HG02885 (cell line): ENCODE measurements around the gene MSN.
"Not testable (repeated sequence)": the region's sequence is repeated elsewhere in the genome, so short reads cannot be mapped to it uniquely, and the experiment has no call there.

Experiments used
- ATAC-seq: cut with Tn5 transposase; IDR thresholded peaks from one replicate; pipeline ENCODE4 v1.9.1; 2021; ENCODE audit warnings: mild to moderate bottlenecking; ENCODE audit not compliant: unreplicated experiment, poor library complexity

Gene MSN

DNA sequence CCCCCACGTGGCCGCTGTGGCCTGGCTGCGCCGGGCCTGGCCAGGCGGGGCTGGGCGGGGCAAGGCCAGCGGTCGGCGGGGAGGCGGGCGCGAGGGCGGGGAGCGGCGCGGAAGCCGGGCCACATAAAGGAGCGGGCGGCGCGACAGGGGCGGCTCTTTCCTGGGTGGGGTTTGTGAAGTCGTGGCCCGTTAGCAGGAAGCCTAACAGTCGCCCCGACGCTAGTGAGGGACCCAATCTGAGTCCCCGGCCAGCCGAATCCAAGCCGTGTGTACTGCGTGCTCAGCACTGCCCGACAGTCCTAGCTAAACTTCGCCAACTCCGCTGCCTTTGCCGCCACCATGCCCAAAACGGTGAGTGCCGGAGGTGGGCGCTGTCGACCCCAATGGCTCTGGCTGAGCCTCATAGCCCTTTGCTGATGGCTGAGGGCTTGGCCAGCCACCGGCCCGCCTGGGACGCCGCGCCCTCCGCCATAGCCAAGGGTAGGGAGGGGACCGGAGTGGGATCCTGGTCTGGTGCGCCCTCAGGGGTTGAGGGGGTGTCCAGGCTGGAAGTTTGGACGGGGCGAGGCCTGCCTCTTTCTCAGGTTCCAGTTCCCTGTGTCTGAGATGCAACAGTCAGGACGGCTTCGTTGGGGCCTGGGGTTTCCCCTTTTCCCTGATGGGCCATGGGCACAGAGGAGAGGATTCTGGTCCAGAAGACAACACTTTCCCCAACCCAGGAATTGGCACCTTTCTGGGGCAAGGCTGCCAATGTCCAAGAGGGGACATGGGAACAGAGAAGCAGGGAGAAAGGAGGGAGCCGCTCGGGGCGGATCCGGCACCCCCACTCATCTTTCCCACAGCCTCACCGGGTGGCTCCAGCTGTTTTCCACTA, at the start of gene MSN:
MSN (plus strand) TSS at position 152 of the 874 bp plus-strand sequence; CDS start at position 340, 188 bp downstream.
- peak; percentile 82 for ATAC-seq

- not testable (repeated sequence) for ATAC-seq
Observed at GRCh38 chrX:65620096-65620705, 47.3 kb upstream of the MSN start.

DNA sequence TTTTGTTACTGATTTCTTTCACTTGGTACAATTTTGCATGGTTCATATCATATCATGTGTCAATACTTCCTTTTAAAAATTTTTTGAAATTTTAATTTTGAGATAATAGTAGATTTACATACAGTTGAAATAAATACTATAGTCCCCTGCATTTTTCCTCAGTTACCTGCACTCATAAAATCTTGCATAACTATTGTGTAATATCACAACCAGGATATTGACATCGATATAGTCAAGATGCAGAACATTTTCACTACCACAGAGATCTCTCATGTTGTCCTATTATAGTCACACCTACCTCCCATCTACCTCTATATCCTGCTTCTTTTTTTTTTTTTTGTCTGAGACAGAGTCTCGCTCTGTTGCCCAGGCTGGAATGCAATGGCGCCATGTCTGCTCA, 36.7 kb upstream of the MSN start:
- ATAC-seq, result no peak

DNA sequence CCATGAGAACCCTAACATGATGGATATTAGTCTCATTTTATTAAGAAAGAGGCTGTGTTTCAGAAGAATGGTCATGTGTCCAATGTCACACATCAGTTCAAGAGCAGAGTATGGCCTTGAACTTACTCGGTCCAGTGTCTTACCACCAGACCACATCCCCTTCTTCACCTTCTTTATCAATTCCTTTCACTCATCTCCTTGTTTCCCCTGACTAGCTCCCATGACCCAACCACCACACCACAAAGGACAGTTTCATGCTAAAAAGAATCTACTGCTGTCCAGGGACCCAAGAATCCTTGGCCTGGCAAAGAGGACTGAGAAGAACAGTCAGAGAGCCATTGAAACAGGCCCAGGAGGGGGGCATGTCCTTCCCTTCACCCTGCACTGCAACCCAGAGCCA, 33.6 kb upstream of the MSN start:
- ATAC-seq, result no peak

GRCh38 chrX:65634732-65635131, 32.7 kb upstream of the MSN start:
- no peak for ATAC-seq

DNA sequence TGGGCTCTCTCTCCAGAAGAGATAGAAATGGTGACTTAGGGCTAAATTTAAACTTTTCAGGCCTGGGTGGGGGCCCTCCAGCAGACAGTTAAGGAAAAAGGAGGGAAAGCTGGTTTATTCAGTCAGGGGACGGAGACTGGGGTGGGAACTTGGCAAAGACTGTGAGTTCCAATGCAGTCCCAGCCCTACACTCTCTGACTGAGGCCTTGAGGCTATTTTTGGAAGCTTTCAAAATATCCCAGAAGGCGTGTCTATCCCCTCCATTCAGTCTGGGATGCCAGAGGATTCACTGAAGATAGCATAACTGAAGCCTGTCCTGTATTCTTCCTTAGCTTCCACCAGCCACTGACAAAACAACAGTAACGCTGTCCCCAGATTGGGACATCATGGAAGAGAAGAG, 32.1 kb upstream of the MSN start:
- ATAC-seq, result no peak

GRCh38 chrX:65635822-65636221, 31.6 kb upstream of the MSN start:
- ATAC-seq, result no peak

GRCh38 chrX:65636261-65636660, 31.2 kb upstream of the MSN start:
- ATAC-seq, result not testable (repeated sequence)

GRCh38 chrX:65637335-65637734, 30.1 kb upstream of the MSN start:
- no peak for ATAC-seq

- no peak for ATAC-seq
Observed at GRCh38 chrX:65642914-65643491, 24.5 kb upstream of the MSN start.

DNA sequence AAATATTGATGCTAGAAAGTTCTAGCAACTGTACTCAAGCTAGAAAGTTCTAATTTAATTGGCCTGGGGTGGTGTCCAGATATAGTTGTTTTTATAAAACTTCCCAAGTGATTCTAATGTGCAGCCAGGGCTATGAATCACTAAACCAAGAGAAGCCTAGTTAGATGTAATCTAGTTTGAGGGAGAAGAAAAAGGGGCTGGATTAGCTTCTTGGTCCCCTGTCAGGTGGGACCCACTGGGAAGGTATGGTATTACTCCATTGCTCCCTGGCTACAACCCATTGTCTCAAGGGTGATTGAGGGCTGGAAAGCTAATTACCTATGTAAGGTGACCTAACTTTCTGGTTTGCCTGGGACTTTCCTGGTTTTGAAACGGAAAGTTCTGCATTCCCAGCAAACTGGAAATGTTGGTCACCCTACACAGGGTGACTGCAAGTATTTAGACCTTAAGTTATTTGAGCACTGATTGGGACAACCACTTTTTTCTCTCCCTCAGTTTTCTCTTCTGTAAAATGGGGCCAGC, 23.9 kb upstream of the MSN start:
- no peak for ATAC-seq

GRCh38 chrX:65644621-65645289, 22.7 kb upstream of the MSN start:
- ATAC-seq, result no peak

- ATAC-seq, result no peak
Observed at GRCh38 chrX:65647801-65648200, 19.7 kb upstream of the MSN start.

DNA sequence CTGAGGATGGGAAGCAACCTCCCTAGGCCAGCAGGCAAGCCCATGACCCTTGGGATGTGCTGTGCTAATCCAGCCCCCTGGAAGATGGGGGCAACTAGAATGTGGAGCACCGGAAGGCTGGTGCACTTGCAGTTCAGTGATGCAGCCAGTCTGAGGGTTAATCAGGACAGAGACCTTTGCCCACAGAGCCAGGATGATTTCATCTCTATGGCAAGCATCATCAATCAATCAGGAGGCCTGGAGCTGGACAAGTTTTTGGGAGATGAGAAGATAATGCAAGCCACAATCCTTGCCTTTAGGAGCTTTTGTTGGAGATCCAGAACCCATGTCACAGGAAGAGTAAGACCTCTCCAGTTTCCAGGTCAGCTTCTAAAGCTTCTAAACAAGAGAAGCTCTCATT, 15.4 kb upstream of the MSN start:
- no peak for ATAC-seq

- peak; percentile 18 for ATAC-seq
Observed at GRCh38 chrX:65657009-65657441, 10.4 kb upstream of the MSN start.

DNA sequence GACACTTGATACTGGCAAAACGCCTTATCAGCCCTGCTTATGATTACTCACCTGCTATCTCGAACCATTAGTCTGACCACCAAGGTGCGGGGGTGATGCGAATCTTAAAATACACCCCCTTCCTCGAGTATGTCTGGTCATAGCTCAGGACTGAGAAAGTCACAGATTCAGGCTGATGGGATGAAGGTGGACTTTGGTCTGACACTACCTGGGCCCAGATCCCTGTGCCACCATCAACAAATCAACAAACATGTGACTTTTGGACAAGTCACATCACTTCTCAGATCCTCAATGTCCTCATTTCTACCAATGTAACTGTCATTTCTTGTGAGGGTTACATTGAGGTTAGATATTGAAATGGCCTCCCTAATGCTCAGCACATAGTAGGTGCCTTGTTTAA, 9.8 kb upstream of the MSN start:
- no peak for ATAC-seq

GRCh38 chrX:65658229-65658628, 9.2 kb upstream of the MSN start:
- no peak for ATAC-seq

GRCh38 chrX:65667157-65667502, 324 bp upstream of the MSN start:
- ATAC-seq, result peak; percentile 22

DNA sequence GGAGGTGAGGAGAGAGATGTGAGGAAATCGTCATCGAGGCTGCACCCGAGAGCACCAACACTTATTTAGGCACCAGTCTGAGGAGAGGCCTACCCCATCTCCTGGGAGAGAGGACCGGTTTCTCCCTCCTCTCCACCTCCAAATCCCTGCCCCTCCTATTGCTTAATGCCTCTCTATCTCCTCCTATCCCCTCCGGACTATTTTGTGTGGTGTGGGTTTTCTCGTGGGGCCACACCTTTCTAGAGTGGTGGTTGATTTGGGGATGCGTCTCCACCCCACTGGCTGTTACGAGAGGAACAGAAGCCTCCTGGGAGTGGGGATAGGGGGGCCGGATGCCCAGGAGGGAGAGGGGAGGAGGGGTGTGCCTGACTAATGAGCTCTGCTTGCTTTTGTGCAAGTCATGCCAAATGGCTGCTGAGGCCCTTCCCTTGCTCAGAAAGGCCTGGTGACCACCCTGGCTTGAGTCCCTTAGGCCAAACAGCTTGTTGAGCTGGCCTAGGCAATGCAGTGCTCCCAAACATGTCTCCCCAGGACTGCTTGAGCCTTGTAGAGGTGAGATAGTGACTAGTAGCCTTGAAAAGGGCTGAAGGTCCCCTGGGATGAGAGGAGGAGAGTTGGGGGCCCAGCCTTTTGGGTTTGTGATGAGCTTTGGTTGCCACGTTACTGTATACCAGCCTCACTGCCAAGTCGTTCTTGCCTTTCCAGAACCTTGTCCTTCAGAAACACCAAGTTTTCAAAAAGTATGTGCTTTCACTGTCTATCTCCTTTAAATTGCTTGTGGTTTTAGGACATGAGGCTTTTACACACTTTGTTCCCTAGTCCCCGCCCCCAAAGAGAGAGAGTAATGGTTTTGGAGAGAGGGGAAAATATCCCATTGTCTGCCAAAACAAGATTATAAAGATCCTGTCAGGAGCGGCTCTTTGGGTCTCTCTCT, 1.2 kb downstream of the MSN start:
- peak; percentile 34 for ATAC-seq

DNA sequence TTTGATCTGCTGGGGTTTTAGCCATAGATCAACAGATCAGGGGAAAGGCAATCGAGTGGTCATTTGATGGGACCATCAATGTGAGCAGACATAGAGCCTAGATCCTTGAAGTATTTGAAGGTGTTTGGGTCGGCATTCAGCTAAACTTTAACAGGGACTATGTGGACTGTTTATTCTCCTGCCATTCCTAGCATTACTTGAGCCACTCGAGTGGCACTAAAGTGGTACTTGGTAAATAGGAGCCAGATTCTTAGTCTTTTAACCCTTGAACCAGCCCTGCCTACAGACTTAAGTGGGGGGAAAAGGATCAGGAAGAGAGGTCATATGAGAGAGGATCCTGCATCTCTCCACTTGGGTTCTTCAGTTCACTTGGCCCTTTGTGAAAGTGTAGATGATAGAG, 3.8 kb downstream of the MSN start:
- no peak for ATAC-seq
